GM21515 (cell line): Measurements from ENCODE around the gene HSPB9.
"Not testable (repeated sequence)": the region's sequence is repeated elsewhere in the genome, so short reads cannot be mapped to it uniquely, and the experiment has no call there.

Experiments
- ATAC-seq: cut with Tn5 transposase; IDR thresholded peaks from one replicate; pipeline ENCODE4 v1.9.1; 2021; ENCODE audit not compliant: unreplicated experiment

Gene HSPB9

GRCh38 chr17:42141382-42141781 lies 18.8 kb downstream of the HSPB9 start:
- ATAC-seq: no peak

DNA sequence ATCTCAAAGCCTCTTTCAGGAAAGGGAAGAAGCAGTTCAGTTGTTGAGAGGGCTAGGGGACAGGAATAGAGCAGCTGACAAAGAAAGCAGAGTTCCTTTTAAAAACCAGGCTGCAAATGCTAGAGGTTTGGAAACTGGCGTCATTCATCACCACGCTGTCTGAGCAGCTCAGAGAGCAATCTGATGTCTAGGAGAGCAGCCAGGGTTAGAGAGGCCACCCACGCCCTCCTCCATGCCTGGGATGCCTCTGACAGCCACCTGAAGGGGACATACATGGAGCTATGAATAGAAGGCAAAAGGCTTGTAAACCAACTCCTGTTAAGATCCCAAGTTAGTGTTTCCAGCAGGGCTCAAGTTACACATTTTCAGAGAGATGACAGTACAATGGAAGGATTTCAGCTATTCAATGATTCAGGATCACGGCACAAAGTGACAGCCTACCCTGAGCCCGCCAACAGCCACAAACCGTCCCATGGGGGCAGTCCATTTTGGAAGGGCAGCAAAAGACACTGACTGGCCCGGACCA lies 19.8 kb downstream of the HSPB9 start:
- no peak for ATAC-seq

GRCh38 chr17:42143138-42143537 lies 20.5 kb downstream of the HSPB9 start:
- ATAC-seq: not testable (repeated sequence)

DNA sequence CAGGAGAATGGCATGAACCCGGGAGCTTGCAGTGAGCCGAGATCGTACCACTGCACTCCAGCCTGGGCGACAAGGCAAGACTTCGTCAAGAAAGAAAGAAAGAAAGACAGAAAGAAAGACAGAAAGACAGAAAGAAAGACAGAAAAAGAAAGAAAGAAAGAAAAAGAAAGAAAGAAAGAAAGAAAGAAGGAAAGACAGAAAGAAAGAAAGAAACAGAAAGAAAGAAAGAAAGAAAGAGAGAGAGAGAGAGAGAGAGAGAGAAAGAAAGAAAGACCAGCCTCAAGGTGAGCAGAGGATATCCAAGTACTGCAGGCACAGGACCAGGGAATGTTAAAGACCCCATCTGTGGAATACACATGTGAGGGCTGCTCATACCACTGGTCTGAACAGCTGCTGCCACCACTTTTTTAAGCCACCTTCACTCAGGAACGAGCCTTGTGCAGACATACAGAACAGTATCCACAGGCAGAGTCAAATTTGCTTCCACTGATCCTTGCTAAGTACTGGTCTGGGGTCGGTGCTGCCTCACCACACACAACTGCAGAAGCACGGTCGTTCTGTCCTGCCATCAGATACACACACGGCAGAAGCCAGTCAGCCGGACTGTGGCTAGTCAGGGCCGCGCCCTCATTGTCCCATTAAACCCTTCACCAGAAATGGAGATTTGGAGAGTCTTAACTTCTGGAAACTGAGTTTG lies 24.5 kb downstream of the HSPB9 start:
- ATAC-seq: no peak

GRCh38 chr17:42153919-42154742 lies 31.5 kb downstream of the HSPB9 start:
- no peak for ATAC-seq

DNA sequence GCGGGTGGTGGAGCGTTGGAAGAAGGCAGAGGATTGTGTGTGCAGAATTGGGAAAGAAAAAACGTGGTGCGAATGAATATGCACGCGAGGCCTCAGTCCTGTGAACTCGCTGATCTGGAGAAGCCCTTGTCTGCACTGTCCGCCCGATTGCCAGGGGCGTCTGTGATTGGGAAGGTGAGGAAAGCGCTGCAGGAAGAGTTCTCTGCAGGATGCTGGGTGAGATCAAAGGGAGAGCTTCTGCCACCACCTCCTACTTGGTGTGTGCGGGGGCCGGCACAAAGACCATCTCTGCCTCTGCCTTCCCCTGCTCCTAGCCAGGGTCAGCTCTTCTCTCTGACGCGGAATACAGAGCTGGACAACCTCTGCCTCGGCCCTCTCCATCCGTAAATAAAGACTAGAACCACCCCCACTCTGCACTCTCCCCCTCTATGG lies 33.0 kb downstream of the HSPB9 start:
- ATAC-seq: no peak

DNA sequence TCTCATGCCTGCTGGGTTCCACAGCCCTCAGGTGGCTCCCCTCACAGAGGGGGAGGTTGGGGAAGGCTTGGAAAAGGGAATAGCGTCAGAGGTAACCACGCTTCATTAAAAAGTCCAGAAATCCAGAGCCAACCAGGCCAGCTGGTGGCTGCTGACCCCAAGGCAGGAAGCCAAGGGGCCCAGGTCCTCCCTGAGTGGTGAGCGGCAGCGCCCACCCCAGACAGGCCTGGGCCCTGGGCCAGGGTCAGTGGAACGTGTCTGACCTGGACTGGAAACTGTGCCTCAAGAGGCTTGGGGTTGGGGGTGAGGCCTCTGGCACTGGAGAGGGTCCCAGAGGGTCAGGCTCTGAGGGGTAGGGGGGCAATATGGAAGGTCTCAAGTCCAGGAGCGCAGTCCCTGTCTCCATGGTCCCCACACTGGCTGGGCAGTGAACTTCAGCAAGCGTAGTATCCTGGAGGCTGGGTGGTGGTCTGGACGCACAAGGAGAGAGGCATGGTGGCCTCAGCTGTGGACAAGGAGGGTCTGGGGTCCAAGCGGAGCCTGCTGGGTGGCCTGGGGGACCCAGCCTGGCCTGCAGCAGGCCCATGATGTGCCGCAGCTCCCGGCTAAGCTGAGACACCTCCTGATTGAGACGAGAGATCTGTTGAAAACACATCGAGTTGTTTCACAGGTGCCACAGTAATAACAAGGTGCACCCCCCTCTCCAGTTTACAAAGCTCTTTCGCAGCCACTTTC lies 37.4 kb downstream of the HSPB9 start:
- ATAC-seq: no peak

DNA sequence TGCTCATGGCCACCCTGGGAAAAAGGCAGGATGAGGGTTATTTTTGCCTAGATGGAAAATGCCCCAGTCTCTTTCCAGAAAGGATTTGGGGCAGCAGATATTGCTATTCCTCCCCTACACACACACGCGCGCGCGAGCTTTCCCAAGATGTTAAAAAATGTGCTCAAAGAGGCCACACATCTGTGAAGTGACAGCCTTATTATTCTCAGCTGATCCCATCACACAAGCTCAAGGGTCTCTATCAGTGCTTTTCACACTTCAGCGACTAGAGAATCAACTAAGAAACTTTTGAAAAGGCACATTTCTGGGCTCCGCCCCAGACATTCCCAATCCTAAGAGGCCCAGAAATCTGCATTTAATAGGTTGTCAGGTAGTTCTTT lies 37.9 kb downstream of the HSPB9 start:
- no peak for ATAC-seq

DNA sequence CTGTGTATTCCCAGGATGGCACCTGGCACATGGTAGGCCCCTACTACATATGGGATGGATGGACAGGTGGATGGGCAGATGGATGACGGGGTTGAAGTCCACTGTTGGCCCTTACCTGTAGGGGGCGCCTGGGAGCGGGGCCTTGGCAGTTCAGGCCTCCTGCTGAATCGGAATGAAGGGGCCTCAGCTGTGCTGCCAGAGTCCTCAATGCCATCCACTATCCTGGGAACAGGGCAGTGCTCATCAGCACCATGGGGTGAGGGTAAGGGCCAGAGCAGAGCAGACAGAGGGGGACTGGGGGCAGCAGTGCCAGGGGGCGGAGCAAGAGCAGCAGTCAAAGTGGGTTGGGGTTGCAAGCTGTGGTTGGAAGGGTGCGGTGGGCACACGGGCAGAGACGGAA lies 40.5 kb downstream of the HSPB9 start:
- ATAC-seq: no peak

DNA sequence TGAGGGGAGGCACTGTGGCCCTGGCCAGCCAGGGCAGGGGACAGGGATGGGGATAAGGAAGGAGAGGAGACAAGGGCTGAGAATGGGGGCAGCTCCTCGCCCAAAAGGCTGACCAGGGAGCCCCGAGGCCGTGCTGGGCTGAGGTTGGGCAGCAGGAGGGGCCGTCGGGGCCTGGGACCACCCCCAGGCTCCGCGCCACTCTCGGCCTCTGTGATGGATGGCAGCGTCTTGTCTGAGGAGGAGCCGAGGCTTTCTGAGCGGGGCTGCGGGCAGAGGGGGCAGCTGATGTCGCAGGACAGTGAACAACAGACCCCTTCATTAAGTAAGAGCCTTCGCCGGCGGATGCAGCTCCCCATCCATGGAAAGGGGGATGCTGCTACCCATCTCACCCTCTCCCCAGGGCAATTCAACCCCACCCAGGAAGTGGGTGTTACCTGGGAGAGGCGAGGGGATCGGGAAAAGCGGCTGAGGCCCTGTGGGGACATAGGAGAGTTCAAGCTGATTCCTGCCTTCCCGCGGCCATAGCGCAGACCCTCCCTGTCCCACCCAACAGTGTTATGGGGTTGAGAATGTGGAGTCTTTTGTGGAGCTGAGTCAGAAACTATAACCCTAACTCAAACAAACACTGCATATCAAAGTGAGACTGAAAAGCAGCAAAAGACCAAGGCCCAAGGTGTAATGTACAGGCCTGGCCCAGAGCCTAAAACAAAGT lies 41.2 kb downstream of the HSPB9 start:
- ATAC-seq: no peak

GRCh38 chr17:42165751-42166150 lies 43.1 kb downstream of the HSPB9 start:
- ATAC-seq: no peak

DNA sequence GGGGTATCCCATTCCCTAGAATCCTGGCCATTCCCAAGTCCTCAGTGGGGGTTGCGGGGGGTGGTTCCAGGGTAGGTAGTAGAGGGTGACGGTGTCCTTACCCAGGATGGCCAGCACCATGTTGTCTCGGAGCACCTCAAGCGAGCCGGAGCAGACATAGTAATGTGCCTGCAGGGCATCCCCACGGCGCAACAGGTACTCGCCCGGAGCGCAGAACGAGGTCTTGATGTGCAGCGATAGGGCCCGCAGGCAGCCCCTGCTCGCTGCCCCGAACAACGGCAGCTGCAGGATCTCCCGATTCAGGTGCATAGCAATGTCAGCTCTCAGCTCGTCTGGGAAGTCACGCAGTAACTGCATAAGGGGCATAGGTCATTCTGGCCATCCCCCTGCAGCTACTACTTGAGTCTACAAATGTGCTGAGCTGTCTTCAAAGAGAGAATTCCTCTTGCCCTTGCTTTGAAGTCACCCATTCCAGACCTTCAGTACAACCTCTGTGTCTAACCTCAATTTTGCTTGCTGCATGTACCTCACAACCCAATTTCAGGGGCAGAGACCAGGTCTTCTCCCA lies 43.7 kb downstream of the HSPB9 start:
- no peak for ATAC-seq

GRCh38 chr17:42167807-42168206 lies 45.2 kb downstream of the HSPB9 start:
- ATAC-seq: no peak

DNA sequence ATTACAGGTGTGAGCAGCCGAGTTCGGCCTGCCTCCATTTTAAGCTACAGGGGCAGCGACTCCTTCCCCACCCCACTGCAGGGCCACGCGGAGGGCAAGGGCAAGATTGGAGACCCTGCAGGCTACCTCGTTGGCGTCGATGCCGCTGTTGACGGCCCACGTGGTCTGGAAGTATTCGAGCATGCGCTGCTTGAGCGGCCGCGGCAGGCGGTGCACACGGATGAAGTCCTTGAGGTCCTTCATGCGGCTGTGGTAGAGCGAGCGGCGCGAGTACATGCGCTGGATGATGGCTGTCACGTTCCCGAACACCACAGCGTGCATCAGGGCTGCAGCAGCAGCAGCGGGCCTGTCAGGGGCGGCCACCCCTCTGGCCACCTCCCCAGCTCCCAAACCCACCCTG lies 46.7 kb downstream of the HSPB9 start:
- no peak for ATAC-seq

DNA sequence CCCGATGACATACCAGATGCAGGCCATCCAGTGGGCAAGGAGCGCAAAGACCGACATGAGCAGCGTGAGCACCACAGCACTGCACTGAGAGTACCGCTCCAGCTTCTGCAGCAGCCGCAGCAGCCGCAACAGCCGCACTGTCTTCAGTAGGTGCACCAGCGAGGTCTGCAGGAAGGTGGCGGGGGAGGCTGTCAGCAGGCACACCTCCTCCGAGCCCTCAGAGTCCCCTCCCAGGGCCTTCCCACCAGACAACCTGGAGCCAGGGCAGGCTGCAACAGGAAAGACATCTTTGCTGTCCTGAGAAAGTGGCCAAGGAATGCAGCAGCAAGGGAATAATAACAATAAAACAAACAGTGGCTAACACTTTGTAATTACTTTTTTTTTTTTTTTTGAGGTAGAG lies 49.2 kb downstream of the HSPB9 start:
- no peak for ATAC-seq
